GM18511 (cell line): ENCODE results near the gene RIPPLY2.
"Not testable (repeated sequence)": the region's sequence is repeated elsewhere in the genome, so short reads cannot be mapped to it uniquely, and the experiment has no call there.

ENCODE experiments used
- ATAC-seq: cut with Tn5 transposase; IDR thresholded peaks from one replicate; pipeline ENCODE4 v1.9.1; 2021; ENCODE audit warnings: mild to moderate bottlenecking, moderate library complexity; ENCODE audit not compliant: unreplicated experiment

RIPPLY2 gene

DNA sequence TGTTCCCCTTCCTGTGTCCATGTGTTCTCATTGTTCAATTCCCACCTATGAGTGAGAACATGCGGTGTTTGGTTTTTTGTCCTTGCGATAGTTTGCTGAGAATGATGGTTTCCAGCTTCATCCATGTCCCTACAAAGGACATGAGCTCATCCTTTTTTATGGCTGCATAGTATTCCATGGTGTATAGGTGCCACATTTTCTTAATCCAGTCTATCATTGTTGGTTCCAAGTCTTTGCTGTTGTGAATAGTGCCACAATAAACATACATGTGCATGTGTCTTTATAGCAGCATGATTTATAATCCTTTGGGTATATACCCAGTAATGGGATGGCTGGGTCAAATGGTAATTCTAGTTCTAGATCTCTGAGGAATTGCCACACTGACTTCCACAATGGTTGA, 43.9 kb downstream of the RIPPLY2 start:
- ATAC-seq, result not testable (repeated sequence)

DNA sequence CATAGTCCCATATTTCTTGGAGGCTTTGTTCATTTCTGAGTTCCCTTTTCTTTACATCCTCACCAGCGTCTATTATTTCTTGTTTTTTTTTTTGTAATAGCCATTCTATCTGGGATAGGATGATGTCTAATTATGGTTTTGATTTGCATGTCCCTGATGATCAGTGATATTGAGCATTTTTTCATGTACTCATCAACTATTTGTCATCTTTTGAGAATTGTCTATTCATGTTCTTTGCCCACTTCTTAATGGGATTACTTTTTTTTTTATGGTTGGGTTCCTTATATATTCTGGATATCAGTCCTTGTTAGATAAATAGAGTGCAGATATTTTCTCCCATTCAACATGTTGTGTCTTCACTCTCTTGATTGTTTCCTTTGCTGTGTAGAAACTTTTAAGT, 48.5 kb downstream of the RIPPLY2 start:
- no peak for ATAC-seq

- no peak for ATAC-seq
Measured at GRCh38 chr6:83904395-83904794, 51.2 kb downstream of the RIPPLY2 start.

DNA sequence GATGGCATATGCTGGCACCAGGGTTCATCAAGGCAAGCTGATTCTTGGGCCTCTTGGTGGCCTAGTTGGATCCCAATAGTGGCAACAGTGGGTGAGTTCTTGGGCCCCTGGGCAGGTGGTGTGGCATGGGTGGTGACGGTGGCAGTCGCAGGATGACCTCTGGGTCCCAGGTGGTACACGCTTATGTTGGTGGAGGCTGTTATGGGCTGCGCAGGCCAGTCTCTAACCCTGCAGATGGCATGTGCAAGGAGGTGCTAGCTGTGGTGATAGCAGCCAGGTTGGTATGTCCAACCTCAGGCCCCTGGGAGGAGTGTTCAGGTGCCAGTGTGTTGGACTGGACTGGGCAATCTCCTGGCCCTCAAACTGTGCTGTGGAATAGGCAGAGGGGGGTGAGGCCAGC, 52.5 kb downstream of the RIPPLY2 start:
- no peak for ATAC-seq
